HUES48 (cell line): ENCODE results near the gene POLRMT.
"Not testable (repeated sequence)": the region's sequence is repeated elsewhere in the genome, so short reads cannot be mapped to it uniquely, and the experiment has no call there.

Experiments used
- H3K27ac ChIP-seq: one replicate; pipeline ENCODE4 v1.7.0; 2013; ENCODE audit warnings: low read depth, low read length, inconsistent platforms
- H3K27me3 ChIP-seq: 2 replicates; pipeline ENCODE4 v1.6.1; 2013; ENCODE audit warnings: mild to moderate bottlenecking, low read length; ENCODE audit not compliant: control insufficient read depth, insufficient read depth
- H3K36me3 ChIP-seq: 2 replicates; pipeline ENCODE4 v1.6.1; 2013; ENCODE audit warnings: low read length; ENCODE audit not compliant: control insufficient read depth, insufficient read depth
- H3K4me1 ChIP-seq: 2 replicates; pipeline ENCODE4 v1.6.1; 2013; ENCODE audit warnings: mild to moderate bottlenecking, low read length; ENCODE audit not compliant: control insufficient read depth, insufficient read depth
- H3K4me3 ChIP-seq: 2 replicates; pipeline ENCODE4 v1.5.1; 2013; ENCODE audit warnings: mild to moderate bottlenecking, low read depth, low read length
- H3K9ac ChIP-seq: 2 replicates; pipeline ENCODE4 v1.6.1; 2013; ENCODE audit warnings: mild to moderate bottlenecking, low read depth, low read length, moderate library complexity
- H3K9me3 ChIP-seq: 2 replicates; pipeline ENCODE4 v1.6.1; 2013; ENCODE audit warnings: low read length; ENCODE audit not compliant: control insufficient read depth, insufficient read depth

Gene POLRMT

DNA sequence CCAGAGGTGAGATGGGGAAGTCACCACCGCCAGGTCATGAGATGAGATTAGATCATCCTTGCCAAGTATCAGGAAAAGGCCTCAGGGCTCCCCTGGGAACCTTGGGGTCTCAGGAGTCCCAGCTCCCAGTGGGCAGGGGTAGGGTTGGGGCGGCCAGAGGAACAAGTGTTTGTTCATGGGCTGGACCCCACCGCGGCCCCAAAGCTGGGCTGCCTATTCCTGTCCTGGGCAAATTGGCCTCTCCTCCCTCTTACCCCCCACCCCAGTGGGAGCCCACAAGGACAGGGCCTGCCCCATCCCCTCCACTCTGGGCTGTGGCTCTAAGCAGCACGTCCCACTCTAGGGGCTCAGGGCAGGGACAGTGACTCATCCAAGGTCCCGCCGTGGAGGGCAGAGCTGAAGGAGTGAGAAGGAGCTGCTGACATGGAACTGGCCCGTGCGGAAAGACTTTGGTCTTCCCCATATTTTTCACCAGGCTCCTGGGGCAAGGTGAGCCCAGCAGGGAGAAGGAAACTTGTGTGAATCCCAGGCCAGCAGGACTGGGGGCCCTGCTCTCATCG, 47.7 kb downstream of the POLRMT start:
- H3K27ac ChIP-seq: no peak overlapping the region

DNA sequence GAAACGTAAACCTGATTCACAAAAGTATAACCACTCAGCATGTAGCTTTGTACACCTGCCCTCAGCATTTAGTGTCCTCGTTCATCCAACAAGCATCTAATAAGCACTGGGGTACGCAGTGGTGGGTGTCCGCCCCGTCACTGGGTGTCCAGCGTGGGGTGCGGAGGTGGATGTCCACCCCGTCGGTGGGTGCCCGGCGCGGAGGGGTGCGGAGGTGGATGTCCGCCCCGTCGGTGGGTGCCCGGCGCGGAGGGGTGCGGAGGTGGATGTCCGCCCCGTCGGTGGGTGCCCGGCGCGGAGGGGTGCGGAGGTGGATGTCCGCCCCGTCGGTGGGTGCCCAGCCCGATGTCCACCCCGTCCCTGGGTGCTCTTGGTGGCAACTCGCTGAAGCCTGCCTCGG, 48.2 kb downstream of the POLRMT start:
- not testable (repeated sequence) for H3K9ac ChIP-seq, H3K9me3 ChIP-seq, H3K27ac ChIP-seq, H3K4me3 ChIP-seq, H3K4me1 ChIP-seq
- H3K36me3 ChIP-seq: peaks cover 26% of the 10 kb centered on the region
- peaks cover 14% of the 10 kb centered on the region for H3K27me3 ChIP-seq

More for the DNA sequence above, 47.7 kb downstream of the POLRMT start:
- Histone ChIP-seq H3K9me3 (no peaks in the 10 kb centered on the region), H3K9ac (no peak overlapping the region), H3K27me3 (peaks cover 18% of the 10 kb centered on the region), H3K36me3 (peaks cover 22% of the 10 kb centered on the region), H3K4me1 (no peaks in the 10 kb centered on the region), H3K4me3 (no peak overlapping the region)

DNA sequence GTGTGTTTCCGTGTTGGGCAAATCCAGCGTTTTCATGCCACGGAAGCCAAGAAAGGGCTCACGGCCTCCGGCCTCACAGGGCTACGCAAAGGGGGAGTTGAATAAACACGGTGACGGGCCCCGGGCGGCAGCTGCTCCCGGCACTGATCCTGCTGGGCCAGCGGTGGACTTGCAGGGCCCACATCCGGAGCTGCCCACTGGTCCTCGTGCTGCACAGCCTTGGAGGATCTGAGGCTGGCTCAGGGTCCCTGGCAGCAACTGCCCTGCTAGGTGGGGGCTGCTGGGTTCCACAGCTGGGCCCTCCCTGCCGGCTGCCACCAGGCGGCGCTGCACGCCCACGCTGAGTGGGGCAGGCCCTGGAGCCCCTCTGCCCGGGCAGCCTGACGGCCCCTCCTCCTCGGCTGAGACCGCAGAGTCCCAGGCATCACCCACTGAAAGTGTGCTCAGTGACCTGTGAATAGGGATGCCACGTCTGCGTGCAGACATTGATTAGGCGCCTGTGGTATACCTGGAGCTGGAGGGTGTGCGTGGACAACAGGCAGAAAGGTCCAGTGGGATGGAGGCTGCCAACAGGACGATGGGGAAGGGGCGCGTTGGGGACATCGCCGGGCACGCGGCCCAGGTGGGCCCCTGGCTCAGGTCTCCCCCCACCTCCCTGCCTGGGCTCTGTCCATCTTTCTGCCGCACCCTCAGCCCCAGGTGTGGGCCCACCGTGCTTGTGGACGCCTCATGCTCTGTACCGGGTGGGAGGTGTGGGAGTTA, 48.9 kb downstream of the POLRMT start:
- Histone ChIP-seq H3K9ac (no peak overlapping the region), H3K36me3 (peaks cover 33% of the 10 kb centered on the region), H3K4me3 (no peak overlapping the region), H3K27me3 (peaks cover 12% of the 10 kb centered on the region), H3K4me1 (no peaks in the 10 kb centered on the region), H3K9me3 (no peaks in the 10 kb centered on the region), H3K27ac (peak overlapping the region; percentile 3)

DNA sequence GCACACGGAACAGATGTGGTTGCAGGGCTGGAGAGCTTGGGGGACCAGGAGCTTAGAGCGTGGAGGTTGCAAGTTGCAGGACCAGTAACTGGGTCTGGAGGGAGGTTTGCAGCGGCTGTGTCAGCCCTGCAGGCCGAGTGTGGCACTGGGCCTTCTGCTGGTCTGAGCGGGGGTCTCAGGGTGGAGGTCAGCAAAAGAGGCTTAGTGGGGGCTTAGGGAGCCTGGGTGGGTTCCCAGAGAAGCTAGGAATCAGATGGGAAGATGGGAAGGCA, 49.4 kb downstream of the POLRMT start:
- Histone ChIP-seq H3K36me3 (peaks cover 38% of the 10 kb centered on the region), H3K4me3 (no peak overlapping the region), H3K9me3 (no peaks in the 10 kb centered on the region), H3K27ac (peak overlapping the region; percentile 3), H3K9ac (no peak overlapping the region), H3K4me1 (no peaks in the 10 kb centered on the region), H3K27me3 (peaks cover 7% of the 10 kb centered on the region)

DNA sequence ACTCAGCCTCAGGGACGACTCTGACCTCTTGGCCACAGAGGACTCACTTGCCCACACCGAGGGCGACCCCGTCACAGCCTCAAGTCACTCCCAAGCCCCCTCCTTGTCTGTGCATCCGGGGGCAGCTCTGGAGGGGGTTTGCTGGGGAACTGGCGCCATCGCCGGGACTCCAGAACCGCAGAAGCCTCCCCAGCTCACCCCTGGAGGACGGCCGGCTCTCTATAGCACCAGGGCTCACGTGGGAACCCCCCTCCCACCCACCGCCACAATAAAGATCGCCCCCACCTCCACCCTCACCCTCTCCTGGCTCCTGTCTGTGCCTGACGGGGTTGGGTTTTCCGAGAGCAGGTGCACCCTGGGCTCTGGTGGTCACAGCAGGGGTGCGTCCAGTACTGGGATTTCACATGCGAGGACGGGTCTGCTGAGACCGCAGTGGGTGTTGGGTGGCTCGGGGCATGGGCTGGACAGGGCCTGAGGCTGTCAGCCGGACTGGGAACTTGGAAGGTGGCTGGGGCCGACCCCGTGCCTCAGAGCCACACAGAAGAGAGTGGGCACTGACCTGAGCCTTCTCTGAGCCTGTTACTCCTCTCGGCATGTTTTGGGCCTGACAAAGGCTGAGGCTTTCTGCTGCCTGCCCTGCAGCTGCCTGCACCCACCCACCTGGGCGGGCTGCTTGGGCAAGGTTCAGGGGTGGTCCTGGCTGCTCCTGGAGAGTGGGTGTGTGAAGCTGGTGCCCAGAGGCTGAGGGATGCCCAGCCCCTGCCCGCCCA, 50.0 kb downstream of the POLRMT start:
- peaks cover 40% of the 10 kb centered on the region for H3K36me3 ChIP-seq
- no peaks in the 10 kb centered on the region for H3K4me1 ChIP-seq
- H3K27me3 ChIP-seq: peaks cover 2% of the 10 kb centered on the region
- no peak overlapping the region for H3K27ac ChIP-seq
- H3K9me3 ChIP-seq: no peaks in the 10 kb centered on the region
- H3K4me3 ChIP-seq: no peak overlapping the region
- H3K9ac ChIP-seq: no peak overlapping the region

DNA sequence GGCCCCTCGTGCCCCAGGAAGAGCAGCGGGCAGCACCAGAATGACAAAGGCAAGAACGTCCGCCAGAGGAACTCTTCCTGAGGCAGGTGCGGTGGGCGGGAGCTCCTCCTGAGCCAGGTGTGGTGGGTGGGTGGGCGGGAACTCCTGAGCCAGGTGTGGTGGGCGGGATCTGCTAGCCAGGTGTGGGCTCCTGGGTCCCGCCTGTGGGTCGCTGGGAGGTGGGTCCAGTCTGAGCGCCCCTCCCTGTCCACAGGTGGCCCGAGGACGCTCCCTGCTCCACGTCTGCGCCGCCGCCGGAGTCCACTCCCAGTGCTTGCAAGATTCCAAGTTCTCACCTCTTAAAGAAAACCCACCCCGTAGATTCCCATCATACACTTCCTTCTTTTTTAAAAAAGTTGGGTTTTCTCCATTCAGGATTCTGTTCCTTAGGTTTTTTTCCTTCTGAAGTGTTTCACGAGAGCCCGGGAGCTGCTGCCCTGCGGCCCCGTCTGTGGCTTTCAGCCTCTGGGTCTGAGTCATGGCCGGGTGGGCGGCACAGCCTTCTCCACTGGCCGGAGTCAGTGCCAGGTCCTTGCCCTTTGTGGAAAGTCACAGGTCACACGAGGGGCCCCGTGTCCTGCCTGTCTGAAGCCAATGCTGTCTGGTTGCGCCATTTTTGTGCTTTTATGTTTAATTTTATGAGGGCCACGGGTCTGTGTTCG, 50.7 kb downstream of the POLRMT start:
- H3K9ac ChIP-seq: no peak overlapping the region
- no peaks in the 10 kb centered on the region for H3K27me3 ChIP-seq
- H3K4me1 ChIP-seq: no peaks in the 10 kb centered on the region
- H3K9me3 ChIP-seq: no peaks in the 10 kb centered on the region
- no peak overlapping the region for H3K4me3 ChIP-seq
- no peak overlapping the region for H3K27ac ChIP-seq
- H3K36me3 ChIP-seq: peaks cover 47% of the 10 kb centered on the region

DNA sequence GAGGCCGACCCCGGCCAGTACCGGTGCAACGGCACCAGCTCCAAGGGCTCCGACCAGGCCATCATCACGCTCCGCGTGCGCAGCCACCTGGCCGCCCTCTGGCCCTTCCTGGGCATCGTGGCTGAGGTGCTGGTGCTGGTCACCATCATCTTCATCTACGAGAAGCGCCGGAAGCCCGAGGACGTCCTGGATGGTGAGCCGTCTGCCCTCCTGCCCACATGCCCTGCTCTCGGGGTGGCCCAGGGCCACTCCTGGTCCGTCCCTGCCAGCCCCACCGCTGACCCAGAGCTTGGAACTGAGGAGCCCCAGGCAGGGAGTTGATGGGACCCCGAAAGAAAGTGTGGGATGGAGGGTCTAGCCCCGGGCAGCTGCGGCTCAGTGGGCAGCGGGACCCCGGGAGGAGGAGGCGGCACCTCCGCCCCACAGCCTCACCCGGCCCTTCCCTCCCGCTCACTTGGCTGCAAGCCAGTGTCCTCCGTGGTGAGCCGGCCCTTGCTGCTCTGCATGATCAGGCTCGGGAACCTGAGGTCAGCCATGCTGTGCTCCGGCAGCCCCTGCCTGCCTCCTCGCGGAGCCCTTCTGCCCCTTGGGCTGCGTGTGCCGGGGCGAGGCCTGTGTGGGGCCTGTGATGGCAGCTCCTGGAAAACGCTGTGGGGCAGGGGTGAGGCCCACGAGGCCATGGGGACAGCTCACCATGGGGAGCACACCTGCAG, 51.8 kb downstream of the POLRMT start:
- no peak overlapping the region for H3K9ac ChIP-seq
- H3K4me1 ChIP-seq: no peaks in the 10 kb centered on the region
- peaks cover 47% of the 10 kb centered on the region for H3K36me3 ChIP-seq
- H3K4me3 ChIP-seq: no peak overlapping the region
- H3K27me3 ChIP-seq: no peaks in the 10 kb centered on the region
- H3K9me3 ChIP-seq: no peaks in the 10 kb centered on the region
- no peak overlapping the region for H3K27ac ChIP-seq

DNA sequence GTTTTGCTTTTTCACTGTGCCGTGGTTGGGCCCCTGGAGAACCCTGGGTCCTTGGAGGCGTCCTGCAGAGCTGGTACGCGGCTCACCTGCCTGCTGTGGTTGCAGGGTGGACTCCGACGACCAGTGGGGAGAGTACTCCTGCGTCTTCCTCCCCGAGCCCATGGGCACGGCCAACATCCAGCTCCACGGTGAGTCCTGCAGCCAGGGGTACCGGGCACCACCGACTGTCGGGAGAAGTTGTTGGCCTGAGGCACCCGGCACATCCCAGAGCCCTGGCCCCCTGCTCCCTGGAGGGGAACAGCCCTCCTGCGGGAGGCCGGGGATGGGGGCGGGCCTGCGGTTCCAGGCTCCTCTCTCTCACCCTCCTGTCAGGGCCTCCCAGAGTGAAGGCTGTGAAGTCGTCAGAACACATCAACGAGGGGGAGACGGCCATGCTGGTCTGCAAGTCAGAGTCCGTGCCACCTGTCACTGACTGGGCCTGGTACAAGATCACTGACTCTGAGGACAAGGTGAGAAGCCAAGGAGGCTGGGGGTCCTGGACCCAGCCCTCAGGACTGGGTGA, 53.0 kb downstream of the POLRMT start:
- H3K4me1 ChIP-seq: no peaks in the 10 kb centered on the region
- no peaks in the 10 kb centered on the region for H3K27me3 ChIP-seq
- no peaks in the 10 kb centered on the region for H3K9me3 ChIP-seq
- peaks cover 53% of the 10 kb centered on the region for H3K36me3 ChIP-seq
- no peak overlapping the region for H3K27ac ChIP-seq
- H3K9ac ChIP-seq: no peak overlapping the region
- H3K4me3 ChIP-seq: no peak overlapping the region

DNA sequence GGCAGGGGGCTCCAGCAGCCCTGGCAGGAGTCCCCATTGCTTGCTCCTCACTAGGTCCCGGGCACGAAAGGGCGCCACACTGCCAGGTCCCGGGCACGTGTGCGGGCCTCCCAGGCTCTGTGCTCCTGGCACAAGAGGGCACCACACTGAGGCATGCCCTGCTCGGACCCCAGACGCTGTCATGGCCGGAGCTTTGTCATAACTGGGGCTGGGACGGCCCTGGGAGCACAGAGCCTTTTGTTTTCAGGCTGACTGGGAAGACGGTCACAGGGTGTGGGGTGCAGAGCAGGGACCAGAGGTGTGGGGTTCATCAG, 53.5 kb downstream of the POLRMT start:
- no peaks in the 10 kb centered on the region for H3K9me3 ChIP-seq
- no peaks in the 10 kb centered on the region for H3K27me3 ChIP-seq
- peaks cover 56% of the 10 kb centered on the region for H3K36me3 ChIP-seq
- H3K9ac ChIP-seq: no peak overlapping the region
- H3K4me1 ChIP-seq: peaks cover 4% of the 10 kb centered on the region; the same call in 1 of the 2 replicates
- no peak overlapping the region for H3K27ac ChIP-seq
- no peak overlapping the region for H3K4me3 ChIP-seq

DNA sequence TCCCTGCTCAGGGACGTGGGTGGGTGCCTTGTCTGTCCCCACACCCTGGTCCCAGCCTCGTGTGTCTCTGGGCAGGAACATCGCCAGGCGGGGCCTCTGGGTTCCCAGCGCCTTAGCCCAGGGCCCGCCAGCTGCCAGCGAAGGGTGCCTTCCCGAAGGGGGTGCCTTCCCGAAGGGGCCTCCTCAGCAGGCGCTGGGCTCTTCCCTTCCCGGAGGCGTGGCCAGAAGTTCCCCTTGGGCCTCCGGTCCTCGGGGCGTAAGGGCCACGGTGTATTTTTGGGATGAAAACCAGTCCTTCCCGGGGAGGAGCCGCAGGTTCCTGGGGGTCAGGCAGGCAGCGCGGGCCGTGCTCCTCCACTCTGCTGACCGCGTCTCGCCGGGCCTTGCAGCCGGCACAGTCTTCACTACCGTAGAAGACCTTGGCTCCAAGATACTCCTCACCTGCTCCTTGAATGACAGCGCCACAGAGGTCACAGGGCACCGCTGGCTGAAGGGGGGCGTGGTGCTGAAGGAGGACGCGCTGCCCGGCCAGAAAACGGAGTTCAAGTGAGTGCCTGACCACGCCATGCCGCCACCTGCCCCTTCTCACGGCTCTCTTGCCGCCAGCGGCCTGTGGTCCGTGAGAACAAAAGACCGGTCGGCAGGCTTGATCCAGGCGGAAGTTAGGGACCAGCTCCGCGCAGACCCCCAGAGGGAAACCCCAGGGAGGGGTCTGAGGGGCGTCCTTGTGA, 54.1 kb downstream of the POLRMT start:
- no peak overlapping the region for H3K4me3 ChIP-seq
- H3K36me3 ChIP-seq: peaks cover 58% of the 10 kb centered on the region
- H3K9ac ChIP-seq: no peak overlapping the region
- H3K9me3 ChIP-seq: no peaks in the 10 kb centered on the region
- no peaks in the 10 kb centered on the region for H3K27me3 ChIP-seq
- no peak overlapping the region for H3K27ac ChIP-seq
- H3K4me1 ChIP-seq: peaks cover 8% of the 10 kb centered on the region
